Omental fat pad (tissue), 4 donors: ENCODE results near the gene CFAP77. TPM values are rescaled to one million over a fixed set of nuclear protein-coding genes. Genes with fewer than 3 reads are reported as not detected.

Experiments used
- ATAC-seq: fragments of 150-250 bp; one replicate; pipeline ENCODE4 v1.9.1; 2016; ENCODE audit warnings: mild to moderate bottlenecking, moderate library complexity; ENCODE audit not compliant: low FRiP score
- DNase-seq: peaks from one replicate; pipeline ENCODE4 v3.0.0-alpha.2; 2019; ENCODE audit warnings: low spot score
- CTCF ChIP-seq, 3 donors: fragments of 450-650 bp; IDR thresholded peaks; one replicate each; pipeline ENCODE4 v1.5.1; 2016 to 2017; ENCODE audit warnings: antibody characterized with exemption in 3 of 3, mild to moderate bottlenecking in 3 of 3, moderate library complexity in 2 of 3
- total RNA-seq, 4 donors: library from RNA; depleted of rRNA; stranded (reverse); fragments of >200 nt; gene quantifications; one replicate each; pipeline ENCODE4 v1.1.0, GENCODE V29; 2016

CFAP77 gene
- total RNA-seq, 4 donors from 2014 or later, result not detected

- DNase-seq, result no peak
- no peak for ATAC-seq
- no peak for TF ChIP-seq CTCF (IDR thresholded peaks at IDR 0.05)
Observed at GRCh38 chr9:132447902-132448301, 37.9 kb downstream of the CFAP77 start.

GRCh38 chr9:132451276-132451675 lies 41.3 kb downstream of the CFAP77 start:
- no peak for ATAC-seq
- no peak for TF ChIP-seq CTCF (IDR thresholded peaks at IDR 0.05)
- no peak for DNase-seq

- no peak for TF ChIP-seq CTCF (IDR thresholded peaks at IDR 0.05)
- DNase-seq, result no peak
- ATAC-seq, result no peak
Observed at GRCh38 chr9:132456241-132456640, 46.2 kb downstream of the CFAP77 start.

- ATAC-seq (no peak), DNase-seq (no peak)
- TF ChIP-seq CTCF (IDR thresholded peaks at IDR 0.05), result no peak
Observed at GRCh38 chr9:132457504-132458236, 47.7 kb downstream of the CFAP77 start.

DNA sequence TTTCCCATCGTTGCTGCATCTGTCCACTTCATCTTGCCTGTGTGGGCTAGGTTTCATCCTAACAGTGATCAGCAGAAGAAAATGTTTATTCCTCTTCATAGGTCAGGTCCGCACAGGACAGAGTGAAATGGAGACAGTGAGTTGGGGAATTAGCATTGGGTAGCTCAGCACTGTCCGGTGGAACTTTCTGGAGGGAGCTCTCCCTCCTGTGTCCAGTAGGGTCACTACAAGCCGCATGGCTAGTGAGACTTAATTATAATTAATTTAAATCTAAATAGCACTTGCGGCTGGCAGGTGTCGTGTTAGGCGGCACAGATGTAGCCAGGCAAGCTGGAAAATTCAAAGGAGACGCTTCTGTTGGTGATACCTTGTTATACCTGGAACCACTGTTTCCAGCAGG lies 48.4 kb downstream of the CFAP77 start:
- DNase-seq (no peak), ATAC-seq (no peak)
- no peak for TF ChIP-seq CTCF (IDR thresholded peaks at IDR 0.05)

GRCh38 chr9:132459661-132460060 lies 49.6 kb downstream of the CFAP77 start:
- no peak for DNase-seq
- TF ChIP-seq CTCF (IDR thresholded peaks at IDR 0.05), result no peak
- ATAC-seq, result no peak

DNA sequence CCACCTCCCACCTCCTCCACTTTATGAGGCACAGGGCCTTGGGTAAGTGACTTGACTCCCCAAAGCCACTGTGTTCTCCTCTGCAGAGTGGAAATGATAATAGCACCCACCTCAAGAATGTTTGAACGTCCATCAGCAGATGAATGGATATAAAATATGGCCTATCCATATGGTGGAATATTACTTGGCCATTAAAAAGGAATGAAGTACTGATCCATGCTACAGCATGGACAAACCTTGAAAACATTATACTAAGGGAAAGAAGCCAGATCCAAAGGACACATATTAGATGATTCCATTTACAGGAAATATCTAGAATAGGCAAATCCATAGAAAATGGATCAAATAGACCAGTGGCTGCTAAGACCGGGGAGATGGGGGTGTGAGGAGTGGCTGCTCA lies 50.2 kb downstream of the CFAP77 start:
- no peak for TF ChIP-seq CTCF (IDR thresholded peaks at IDR 0.05)
- DNase-seq (no peak), ATAC-seq (no peak)
